ENCODE results near the gene MOCS1. TPM values are rescaled to one million over a fixed set of nuclear protein-coding genes. Genes with fewer than 3 reads are reported as not detected.

The MOCS1 gene
- total and polyA plus RNA-seq, 12 donors = 15.9 to 40.0 (median 20.9) TPM

GRCh38 chr6:39961178-39961577 is 26.9 kb upstream of the MOCS1 start:
- ATAC-seq = peak in 4 of 8 donors; percentile 23 to 47 (median 38)
- intact Hi-C loops (cut with DNase I) = no loop called here
- peak in 1 of 2 donors; percentile 30 for DNase-seq
- WGBS, 2 donors = 39 to 44% methylated on average over 5 of the region's 5 CpGs
- Histone ChIP-seq H3K27ac (peak overlapping the region in 2 of 10 donors; percentile 31 to 47), H3K4me1 (no peaks in the 10 kb centered on the region), H3K36me3 (no peaks in the 10 kb centered on the region), H3K9me3 (peaks cover 0 to 7% (median 0%) of the 10 kb centered on the region in 11 donors), H3K4me3 (no peak overlapping the region), H3K27me3 (peaks cover 0 to 16% (median 9%) of the 10 kb centered on the region in 7 donors)
- TF ChIP-seq CTCF (IDR thresholded peaks at IDR 0.05) = no peak

- Histone ChIP-seq H3K27me3 (peaks cover 0 to 9% (median 5%) of the 10 kb centered on the region in 7 donors), H3K4me3 (no peak overlapping the region), H3K4me1 (no peaks in the 10 kb centered on the region), H3K36me3 (no peaks in the 10 kb centered on the region), H3K27ac (no peak overlapping the region), H3K9me3 (peaks cover 0 to 11% (median 0%) of the 10 kb centered on the region in 11 donors)
- DNase-seq (no peak), ATAC-seq (no peak)
- intact Hi-C loops (cut with DNase I) = no loop called here
- no peak for TF ChIP-seq CTCF (IDR thresholded peaks at IDR 0.05)
- WGBS, 2 donors = 83 to 87% methylated on average over 2 of the region's 2 CpGs
These were observed 24.7 kb upstream of the MOCS1 start for GRCh38 chr6:39958947-39959346.

GRCh38 chr6:39956936-39957335 is 22.7 kb upstream of the MOCS1 start:
- intact Hi-C loops (cut with DNase I) = no loop called here
- Histone ChIP-seq H3K36me3 (no peaks in the 10 kb centered on the region), H3K9me3 (peaks cover 0 to 11% (median 0%) of the 10 kb centered on the region in 11 donors), H3K4me3 (no peak overlapping the region), H3K4me1 (peaks cover 0 to 12% (median 7%) of the 10 kb centered on the region in 9 donors), H3K27ac (no peak overlapping the region), H3K27me3 (peaks cover 0 to under 1% (median 0%) of the 10 kb centered on the region in 7 donors)
- 91 to 94% methylated on average over 4 of the region's 4 CpGs for WGBS, 2 donors
- DNase-seq (no peak), ATAC-seq (no peak)
- no peak for TF ChIP-seq CTCF (IDR thresholded peaks at IDR 0.05)

GRCh38 chr6:39953076-39953618 is 18.9 kb upstream of the MOCS1 start:
- DNase-seq (no peak), ATAC-seq (peak in 2 of 8 donors; percentile 43 to 59)
- intact Hi-C loops (cut with DNase I) = no loop called here
- Histone ChIP-seq H3K4me3 (no peak overlapping the region), H3K27me3 (no peaks in the 10 kb centered on the region), H3K4me1 (peaks cover 0 to 20% (median 11%) of the 10 kb centered on the region in 9 donors), H3K36me3 (no peaks in the 10 kb centered on the region), H3K27ac (peak overlapping the region in 1 of 10 donors; percentile 26), H3K9me3 (peaks cover 0 to 4% (median 0%) of the 10 kb centered on the region in 11 donors)
- no peak for TF ChIP-seq CTCF (IDR thresholded peaks at IDR 0.05)
- WGBS, 2 donors = 60 to 62% methylated on average over 2 of the region's 2 CpGs
